SW480 (cell line): Measurements from ENCODE around the gene MYO5B.
"Not testable (repeated sequence)": the region's sequence is repeated elsewhere in the genome, so short reads cannot be mapped to it uniquely, and the experiment has no call there.

ENCODE experiments used
- DNase-seq: peaks from one replicate; pipeline ENCODE4 v3.0.0-alpha.2; 2016; ENCODE audit warnings: low spot score

The MYO5B gene

DNA sequence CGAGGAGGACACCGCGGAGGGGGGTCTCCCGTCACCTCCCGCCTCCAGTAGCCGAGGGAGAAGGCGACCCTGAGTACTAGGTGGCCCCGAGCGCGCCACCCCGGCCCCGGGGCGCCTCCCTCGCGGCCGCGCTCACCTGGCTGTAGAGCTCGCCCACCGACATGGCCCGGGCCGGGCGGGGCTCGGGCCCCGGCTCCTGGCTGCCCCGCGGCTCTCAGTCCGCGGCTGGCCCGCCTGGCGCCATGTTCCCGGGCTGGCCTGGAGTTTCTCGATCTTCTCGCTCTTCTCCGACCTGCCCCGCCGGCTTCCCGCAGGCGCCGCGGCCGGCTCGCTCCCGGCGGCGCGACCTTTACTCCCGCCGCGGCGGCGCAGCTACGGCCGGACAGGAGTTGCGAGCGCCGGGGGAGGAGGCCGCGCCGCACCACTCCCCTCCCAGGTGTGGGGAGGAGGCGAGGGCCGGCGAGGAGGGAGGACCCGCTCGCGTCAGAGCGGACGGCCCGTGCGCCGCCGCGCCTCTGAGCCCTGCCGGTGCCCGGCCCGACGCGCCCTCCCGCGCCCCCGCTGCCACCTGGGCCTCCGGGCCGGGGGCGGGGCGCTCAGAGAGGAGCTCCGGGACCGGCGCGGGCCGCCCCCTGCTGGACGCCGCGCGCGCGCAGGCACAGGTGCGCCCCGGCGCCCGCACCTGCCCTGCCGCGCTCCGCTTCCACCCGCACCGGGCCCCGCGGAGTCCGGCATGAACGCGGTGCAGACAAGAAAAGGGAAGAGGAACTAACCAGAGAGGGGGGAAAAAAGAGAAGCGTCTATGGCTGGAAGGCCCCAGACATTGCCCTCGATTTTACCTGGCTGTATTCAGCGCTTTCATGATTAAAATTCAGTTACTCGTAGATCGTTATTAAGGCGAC is at the start of gene MYO5B:
Gene MYO5B, minus strand, starts transcription at position 517 of the 902 bp plus-strand sequence. Its CDS starts 354 bp downstream, at position 163.
- DNase-seq = peak; percentile 66

DNA sequence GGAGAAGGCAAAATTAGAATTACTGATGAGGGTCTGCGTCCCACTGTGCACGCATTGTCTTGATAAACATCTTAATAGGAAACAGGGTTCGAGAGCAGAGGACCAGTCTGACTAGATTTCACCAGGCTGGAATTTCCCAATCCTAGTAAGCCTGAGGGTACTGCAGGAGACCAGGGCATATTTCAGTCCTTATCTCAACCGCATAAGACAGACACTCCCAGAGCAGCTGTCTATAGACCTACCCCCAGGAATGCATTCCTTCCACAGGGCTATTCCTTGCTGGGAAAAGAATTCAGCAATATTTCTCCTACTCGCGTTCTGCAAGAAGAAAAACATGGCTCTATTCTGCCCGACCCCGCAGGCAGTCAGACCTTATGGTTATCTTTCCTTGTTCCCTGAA is 46.8 kb upstream of the MYO5B start:
- not testable (repeated sequence) for DNase-seq

DNA sequence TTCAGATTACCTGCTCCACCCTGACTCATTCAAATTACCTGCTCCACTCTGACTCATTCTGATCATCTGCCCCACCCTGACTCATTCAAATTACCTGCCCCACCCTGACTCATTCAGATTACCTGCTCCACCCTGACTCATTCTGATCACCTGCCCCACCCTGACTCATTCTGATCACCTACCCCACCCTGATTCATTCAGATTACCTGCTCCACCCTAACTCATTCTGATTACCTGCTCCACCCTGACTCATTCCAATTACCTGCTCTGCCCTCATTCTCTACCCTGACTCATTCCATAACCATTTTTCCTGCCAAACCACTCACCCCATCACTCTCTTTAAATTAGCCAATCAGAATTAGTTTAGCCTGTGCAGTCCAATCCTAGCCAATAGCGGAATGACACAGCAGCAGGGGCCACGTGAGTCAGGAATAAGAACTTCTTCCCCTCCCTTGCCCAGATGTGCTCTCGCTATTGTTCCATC is 45.2 kb upstream of the MYO5B start:
- DNase-seq = peak; percentile 39

GRCh38 chr18:50232419-50232818 is 37.5 kb upstream of the MYO5B start:
- no peak for DNase-seq

DNA sequence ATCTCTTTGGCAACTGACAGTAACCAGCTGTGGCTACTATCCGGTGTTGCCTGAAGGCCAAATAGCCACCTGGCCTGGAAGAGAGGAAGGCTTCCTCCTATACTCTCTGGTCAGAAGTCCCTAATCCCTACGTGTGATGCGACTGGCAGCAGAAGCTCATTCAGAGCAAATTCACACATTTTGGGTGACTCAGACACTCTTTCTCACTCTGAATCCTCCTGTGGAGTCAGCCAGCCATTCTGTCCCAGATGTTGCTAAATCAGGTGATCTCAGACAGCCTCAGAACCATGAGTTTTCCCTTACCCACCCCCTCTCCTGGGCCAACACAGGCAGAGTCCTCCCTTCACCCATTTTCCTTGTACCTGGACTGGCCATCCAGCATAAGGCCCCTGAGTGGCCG is 36.7 kb upstream of the MYO5B start:
- DNase-seq = no peak

DNA sequence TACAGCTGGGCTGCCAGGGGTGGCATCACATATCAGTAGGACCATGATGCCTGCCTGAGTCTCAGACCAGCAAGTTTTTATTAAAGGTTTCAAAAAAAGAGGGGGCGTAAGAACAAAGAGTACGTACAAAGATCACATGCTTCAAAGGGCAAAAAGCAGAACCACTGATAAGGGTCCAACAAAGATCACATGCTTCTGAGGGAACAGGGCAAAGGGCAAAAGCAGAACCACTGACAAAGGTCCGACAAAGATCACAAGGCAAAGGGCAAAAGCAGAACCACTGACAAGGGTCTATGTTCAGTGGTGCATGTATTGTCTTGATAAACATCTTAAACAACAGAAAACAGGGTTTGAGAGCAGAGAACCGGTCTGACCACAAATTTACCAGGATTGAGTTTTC is 25.3 kb upstream of the MYO5B start:
- not testable (repeated sequence) for DNase-seq

GRCh38 chr18:50218432-50219197 is 23.7 kb upstream of the MYO5B start:
- no peak for DNase-seq

- DNase-seq = no peak
Measured at GRCh38 chr18:50209311-50209710, 14.4 kb upstream of the MYO5B start.

DNA sequence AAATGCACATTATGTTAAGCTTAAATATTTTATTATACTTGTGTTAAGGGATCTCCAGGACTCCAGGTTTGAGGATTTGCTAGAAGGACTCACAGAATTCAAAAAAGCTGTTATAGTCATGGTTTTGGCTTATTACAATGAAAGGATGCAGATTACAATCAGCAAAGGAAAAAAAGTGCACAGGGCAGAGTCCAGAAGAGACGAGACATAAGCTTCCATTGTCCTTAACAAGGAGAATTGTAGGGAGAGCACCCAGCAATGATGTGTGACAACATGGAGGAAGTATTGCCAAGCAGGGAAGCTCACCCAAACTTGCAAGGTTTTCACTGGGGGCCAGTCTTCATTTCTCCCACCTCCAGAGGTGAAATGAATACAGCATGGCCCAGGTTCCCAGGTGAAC is 12.8 kb upstream of the MYO5B start:
- DNase-seq = no peak

DNA sequence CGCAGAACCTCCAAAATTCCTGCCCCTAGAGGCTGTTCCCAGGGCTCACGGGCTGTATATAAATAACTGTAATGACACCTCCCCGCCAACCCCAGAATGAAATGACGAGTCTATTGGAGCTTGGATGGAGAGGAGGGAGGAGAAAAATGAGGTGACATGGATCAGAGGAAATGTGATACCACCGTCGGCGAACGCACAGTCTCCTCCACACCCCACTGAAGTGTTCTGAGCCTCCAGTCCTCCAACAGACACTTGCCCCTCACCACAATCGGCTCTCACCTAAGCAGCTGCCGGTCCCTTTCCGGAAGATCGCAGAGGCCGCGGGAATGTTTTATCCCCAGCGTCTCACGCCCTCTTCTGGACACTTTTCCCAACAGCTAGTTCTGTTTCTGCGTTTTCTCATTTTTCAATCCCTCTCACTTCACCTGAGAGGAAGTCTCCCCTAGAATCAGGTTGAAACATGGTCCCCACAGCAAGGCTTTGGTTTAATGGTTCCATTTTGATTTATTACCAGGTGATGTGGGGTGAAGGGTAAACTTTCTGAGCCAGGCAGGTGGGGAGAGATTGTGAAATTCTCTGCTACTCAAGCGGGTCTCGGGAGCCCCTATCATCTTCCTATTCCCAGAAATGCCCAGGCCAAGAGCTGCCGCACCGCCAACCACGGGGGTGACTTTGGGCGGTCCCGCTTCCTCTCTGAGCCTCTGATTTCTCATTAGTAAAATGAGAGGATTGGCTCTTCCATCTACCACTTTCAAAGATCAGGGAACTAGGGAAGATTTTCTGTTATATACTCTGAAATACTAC is 9.1 kb upstream of the MYO5B start:
- DNase-seq = peak; percentile 39

DNA sequence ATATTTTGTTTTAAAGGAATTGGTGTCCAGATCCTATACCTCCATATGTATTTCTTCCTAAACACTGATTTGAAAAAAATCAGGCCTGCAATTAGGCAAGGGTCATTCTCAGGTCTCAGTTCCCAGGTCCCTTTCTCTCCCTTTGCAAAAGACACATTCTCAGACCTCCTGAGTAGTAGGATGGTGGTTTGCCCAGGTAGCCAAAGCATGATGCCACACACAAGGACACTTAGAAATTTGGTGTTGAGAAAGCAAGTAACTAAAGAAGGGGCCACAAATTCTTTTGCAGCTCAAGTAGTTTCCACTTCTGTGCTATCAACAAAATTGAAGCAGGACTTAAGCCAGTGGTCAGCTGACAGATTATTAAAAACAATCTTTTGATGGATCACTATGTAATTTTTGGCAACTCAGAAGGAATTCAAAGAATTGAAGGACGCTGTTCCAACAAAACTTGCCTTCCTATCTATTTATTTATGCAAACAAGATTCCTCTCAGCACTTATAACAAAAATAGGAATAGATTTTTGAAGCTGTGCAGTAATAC is 6.6 kb upstream of the MYO5B start:
- no peak for DNase-seq

DNA sequence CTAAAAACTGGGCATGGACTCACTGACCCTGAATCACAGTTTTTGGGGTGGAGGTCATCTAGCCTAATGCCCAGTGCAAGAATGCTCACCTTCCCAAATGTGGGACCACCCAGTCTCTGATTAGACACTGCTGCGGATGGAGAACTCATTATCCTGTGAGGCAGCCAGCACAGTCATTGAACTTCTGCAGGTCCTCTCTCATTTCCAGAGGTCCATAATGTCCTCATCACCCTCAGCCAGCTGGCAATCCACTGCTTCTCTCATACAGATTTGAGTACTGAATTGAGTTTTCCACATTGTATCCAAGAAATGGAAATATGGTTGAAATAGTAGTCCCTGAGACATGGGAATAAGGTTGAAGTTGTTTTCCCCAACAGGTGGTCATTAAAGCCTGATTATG is 5.0 kb upstream of the MYO5B start:
- no peak for DNase-seq

DNA sequence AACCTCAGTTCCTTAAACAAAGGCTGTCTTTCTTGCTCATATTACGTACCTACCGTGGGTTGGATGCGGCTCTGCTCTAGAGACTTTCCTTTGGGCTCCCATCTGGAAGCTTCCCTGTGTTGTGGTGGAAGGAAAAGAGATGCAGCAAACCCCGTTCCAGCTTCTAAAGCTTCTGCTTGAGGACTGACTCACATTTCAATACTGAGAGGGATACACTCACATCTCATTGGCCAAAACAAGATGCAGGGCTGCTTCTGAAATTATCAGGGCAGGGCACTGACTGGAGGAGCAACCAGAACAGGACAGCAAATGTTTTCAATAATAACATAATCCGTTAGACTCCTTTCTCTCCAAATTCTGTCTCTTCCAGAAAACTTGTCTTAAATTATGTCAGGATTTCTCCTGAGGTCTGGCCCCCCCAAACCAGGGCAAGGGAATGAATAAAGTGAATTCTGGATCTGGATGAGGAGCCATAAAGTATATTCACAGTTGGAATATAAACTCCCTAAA is 4.5 kb upstream of the MYO5B start:
- no peak for DNase-seq

DNA sequence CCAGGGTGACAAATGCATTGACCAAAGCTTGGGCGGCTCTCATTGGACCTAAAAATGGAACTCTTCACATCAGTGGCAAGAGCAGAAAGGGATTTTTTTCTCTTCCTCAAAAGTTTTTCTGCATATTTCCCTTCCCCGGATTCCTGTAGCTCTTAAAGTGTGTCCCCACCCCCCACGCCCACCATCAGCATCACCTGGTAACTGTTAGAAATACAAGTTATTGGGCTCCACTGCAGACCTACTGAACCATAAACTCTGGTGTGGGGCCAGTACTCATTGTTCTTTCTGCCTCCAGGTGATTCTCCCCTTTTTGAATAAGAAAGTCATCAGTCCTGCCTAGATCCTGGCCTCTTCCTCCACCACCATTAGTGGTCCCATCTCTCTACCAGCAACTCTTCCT is 1.3 kb upstream of the MYO5B start:
- no peak for DNase-seq

GRCh38 chr18:50195689-50196088 is 742 bp upstream of the MYO5B start:
- DNase-seq = no peak

DNA sequence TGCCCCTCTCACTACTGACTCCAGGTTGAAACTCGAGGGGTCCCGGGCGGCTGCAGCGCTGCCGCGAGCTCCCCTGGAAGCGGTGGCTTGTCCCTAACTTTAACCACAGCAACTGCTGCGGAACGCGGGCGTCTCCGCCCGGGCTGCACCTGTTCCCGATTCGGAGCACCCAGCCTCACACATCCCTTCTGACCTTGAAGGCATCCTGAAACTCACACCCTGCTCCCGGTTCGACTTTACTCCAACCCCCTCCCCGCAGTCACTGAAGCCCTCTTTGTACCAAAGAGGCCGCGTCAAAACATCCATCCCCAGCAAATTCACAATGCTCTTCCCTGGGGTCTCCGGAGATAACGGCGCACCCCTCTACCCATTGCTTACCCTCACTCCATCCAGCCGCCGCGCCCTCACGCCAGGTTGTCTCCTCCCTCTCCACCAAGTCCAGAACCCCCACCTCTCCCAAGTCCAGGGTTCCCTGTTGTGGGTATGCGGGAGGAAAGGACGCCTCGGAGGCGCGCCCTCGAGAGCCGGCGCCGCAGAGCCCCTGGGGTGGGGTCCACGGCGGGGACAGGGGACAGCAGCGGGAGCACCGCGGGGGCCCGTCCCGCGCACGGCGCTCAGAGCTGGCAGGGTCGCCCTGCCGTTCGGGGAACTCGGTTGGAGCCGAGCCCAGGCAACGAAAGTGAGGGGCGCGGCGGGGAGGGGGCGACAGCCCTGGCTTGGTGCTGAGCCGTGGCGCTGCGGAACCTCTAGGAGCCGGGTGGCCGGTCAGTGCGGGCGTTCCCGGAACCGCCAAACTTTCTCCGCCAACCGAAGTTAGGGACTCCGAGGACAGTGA is 934 bp downstream of the MYO5B start:
- peak; percentile 4 for DNase-seq

- peak; percentile 9 for DNase-seq
Measured at GRCh38 chr18:50192995-50193795, 1.8 kb downstream of the MYO5B start.

- DNase-seq = no peak
Measured at GRCh38 chr18:50190926-50191325, 4.0 kb downstream of the MYO5B start.

DNA sequence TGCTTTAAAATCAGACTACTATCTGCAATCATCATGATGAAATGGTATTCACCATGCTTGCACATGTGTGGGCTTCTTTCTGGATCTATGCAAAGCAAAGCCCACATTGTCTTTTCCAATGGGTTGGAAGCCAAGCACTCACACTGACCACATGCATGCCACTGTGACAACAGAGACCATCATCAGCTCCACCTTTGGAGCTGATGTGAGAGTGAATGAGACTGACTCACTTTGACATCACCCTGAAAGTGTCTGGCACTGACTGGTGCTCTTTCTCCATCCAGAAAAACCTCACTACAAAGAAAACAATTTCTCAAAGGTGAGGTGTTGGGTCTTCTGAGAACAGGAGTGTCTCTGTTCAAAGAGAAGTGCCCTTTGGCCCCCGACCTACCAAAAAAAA is 4.7 kb downstream of the MYO5B start:
- peak; percentile 4 for DNase-seq

DNA sequence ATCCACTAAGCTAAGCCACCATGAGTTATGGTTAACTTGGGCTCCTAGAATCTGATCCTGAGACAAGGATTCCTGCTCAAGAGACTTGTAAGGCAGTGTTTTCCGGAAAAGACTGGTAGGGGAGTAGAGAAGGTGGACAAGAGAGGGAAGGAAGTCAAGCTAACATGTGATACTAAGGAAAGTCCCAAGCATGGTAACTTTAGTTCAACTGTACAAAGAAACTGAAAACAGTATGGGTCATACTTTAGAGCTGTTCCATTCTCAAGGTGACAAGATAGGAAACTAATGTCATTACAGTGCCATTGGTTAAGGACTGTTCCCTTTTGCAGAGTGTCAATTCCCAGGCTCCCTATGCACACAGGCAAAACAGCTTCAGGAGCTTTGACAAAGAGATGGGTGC is 5.8 kb downstream of the MYO5B start:
- DNase-seq = no peak
